ENCODE data around the gene TK1. TPM values are rescaled to one million over a fixed set of nuclear protein-coding genes. Genes with fewer than 3 reads are reported as not detected.
"Not testable (repeated sequence)": the region's sequence is repeated elsewhere in the genome, so short reads cannot be mapped to it uniquely, and the experiment has no call there.

TK1 gene, protein sequence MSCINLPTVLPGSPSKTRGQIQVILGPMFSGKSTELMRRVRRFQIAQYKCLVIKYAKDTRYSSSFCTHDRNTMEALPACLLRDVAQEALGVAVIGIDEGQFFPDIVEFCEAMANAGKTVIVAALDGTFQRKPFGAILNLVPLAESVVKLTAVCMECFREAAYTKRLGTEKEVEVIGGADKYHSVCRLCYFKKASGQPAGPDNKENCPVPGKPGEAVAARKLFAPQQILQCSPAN
- total RNA-seq = 1 to 10 TPM; 2.4 to 3.8 TPM
- 1 to 10 TPM; 1.1 to 2.7 TPM for polyA plus RNA-seq
- long read RNA-seq, donor 1, transcript TK1-201 (7 exons, 1,628 nt) = major isoform, 26 of 34 reads
- long read RNA-seq, donor 1, partial matches to known transcripts = 0 of 34 reads
- long read RNA-seq, donor 1, other reads (novel, unspliced or antisense) = 6 of 34 reads
- long read RNA-seq, donor 2, transcript TK1-201 (7 exons, 1,628 nt) = major isoform, 10 of 12 reads
- long read RNA-seq, donor 2, partial matches to known transcripts = 0 of 12 reads
- long read RNA-seq, donor 2, other reads (novel, unspliced or antisense) = 2 of 12 reads

DNA sequence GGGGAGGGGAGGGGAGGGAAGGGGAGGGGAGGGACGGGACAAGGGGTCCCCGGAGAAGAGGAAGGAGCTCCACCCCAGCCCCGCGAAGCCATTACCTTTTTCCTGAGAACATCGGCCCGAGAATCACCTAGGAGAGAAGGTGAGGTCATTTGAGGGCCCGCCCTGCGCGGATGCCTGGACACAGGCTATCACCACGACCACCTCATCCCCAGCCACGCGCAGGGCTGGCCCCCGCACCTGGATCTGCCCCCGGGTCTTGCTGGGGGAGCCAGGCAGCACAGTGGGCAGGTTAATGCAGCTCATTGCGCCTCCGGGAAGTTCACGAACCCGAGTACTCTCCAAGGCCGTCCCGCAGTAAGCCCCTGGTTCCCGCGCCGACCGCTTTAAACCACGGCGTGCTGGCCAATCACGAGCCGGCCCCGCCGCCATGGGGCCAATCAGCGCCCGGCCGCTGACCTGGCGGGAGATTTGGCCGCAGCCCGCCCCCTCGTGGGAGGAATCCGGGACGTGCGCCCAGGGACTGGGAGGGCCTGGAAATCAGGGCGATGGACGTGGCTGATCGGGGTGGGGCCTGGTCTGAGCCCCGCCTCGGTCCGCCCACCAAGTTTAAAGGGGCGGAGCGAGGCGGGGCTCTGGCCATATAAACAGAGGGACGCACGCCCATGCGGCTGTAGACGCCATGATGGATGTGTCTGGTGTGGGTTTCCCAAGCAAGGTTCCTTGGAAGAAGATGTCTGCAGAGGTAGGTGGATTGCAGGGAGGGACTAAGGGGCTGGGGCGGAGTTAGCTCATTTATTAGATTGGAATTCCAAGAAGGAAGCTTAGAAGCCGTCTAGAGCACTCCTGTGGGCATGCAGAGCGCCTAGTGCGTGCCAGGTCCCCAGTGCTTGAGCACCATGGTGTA, at the start of gene TK1, which contains the start of gene AFMID:
Gene TK1, minus strand, starts transcription at position 361 of the 904 bp plus-strand sequence. Its CDS starts 58 bp downstream, at position 303.
Gene AFMID, plus strand, starts transcription at position 671 of the 904 bp plus-strand sequence. Its CDS starts 9 bp downstream, at position 680.
- 5% methylated on average over 52 to 57 of the region's 57 CpGs for WGBS, 2 donors
- peaks cover 0 to 2% of the 10 kb centered on the region in 2 donors for H3K36me3 ChIP-seq (ENCODE audit: control insufficient read depth in 1 of 2, insufficient read depth in 2 of 2, low read length in 1 of 2)
- ATAC-seq (ENCODE audit: low FRiP score) (peak; percentile 98), DNase-seq (peak; percentile 98 to 99)
- H3K4me3 ChIP-seq (ENCODE audit: low read length in 2 of 2) = no peak within 1 kb of the TSS
- intact Hi-C loops (cut with DNase I) = no loop called here
- peaks cover 0 to 3% of the 10 kb centered on the region in 2 donors for H3K4me1 ChIP-seq (ENCODE audit: control insufficient read depth in 1 of 2, insufficient read depth in 2 of 2, low read length in 2 of 2)
- H3K9me3 ChIP-seq (ENCODE audit: control insufficient read depth, low read length) = no peaks in the 10 kb centered on the region
- no peaks in the 10 kb centered on the region for H3K27me3 ChIP-seq (ENCODE audit: control insufficient read depth in 1 of 2, insufficient read depth in 2 of 2, low read length in 1 of 2)
- no peak within 1 kb of the TSS for H3K27ac ChIP-seq (ENCODE audit: low read depth in 1 of 2, low read length in 2 of 2)

DNA sequence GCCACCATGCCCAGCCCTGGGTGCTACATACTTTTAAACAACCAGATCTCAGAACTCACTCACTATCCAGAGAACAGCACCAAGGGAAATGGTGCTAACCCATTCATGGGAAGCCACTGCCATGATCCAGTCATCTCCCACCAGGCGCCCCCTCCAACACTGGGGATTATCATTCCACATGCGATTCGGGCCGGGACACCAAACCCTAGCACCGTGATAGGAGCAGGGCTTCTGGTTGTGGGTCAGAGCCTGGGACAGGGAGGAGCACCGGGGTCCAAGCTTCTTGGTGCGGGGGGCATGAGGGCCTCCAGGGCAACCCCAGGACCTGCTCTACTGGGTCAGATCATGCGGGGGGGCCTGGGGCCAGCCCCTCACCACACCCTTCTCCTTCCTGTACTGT, 49.0 kb upstream of the TK1 start:
- no peaks in the 10 kb centered on the region for H3K36me3 ChIP-seq (ENCODE audit: control insufficient read depth in 1 of 2, insufficient read depth in 2 of 2, low read length in 1 of 2)
- H3K4me3 ChIP-seq (ENCODE audit: low read length in 2 of 2) = no peak overlapping the region
- intact Hi-C loops (cut with DNase I) = no loop called here
- no peaks in the 10 kb centered on the region for H3K4me1 ChIP-seq (ENCODE audit: control insufficient read depth in 1 of 2, insufficient read depth in 2 of 2, low read length in 2 of 2)
- 90 to 91% methylated on average over 8 of the region's 8 CpGs for WGBS, 2 donors
- H3K27ac ChIP-seq (ENCODE audit: low read depth in 1 of 2, low read length in 2 of 2) = no peak overlapping the region
- ATAC-seq (ENCODE audit: low FRiP score) (no peak), DNase-seq (no peak)
- H3K9me3 ChIP-seq (ENCODE audit: control insufficient read depth, low read length) = no peaks in the 10 kb centered on the region
- H3K27me3 ChIP-seq (ENCODE audit: control insufficient read depth in 1 of 2, insufficient read depth in 2 of 2, low read length in 1 of 2) = no peaks in the 10 kb centered on the region

DNA sequence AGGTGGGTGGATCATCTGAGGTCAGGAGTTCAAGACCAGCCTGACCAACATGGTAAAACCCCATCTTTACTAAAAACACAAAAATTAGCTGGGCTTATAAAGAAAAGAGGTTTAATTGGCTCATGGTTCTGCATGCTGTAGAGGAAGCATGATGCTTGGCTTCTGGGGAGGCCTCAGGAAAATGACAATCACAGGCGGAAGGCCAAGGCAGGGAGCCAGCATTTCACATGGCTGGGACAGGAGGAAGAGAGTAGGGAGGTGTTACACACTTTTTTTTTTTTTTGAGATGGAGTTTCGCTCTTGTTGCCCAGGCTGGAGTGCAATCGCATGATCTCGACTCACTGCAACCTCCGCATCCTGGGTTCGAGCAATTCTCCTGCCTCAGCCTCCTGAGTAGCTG, 48.2 kb upstream of the TK1 start:
- H3K27me3 ChIP-seq (ENCODE audit: control insufficient read depth in 1 of 2, insufficient read depth in 2 of 2, low read length in 1 of 2); ATAC-seq (ENCODE audit: low FRiP score); H3K4me3 ChIP-seq (ENCODE audit: low read length in 2 of 2); H3K4me1 ChIP-seq (ENCODE audit: control insufficient read depth in 1 of 2, insufficient read depth in 2 of 2, low read length in 2 of 2); DNase-seq; H3K9me3 ChIP-seq (ENCODE audit: control insufficient read depth, low read length); H3K36me3 ChIP-seq (ENCODE audit: control insufficient read depth in 1 of 2, insufficient read depth in 2 of 2, low read length in 1 of 2); intact Hi-C loops (cut with DNase I); H3K27ac ChIP-seq (ENCODE audit: low read depth in 1 of 2, low read length in 2 of 2): not testable (repeated sequence)
- 95% methylated on average over 6 of the region's 6 CpGs for WGBS, 2 donors

DNA sequence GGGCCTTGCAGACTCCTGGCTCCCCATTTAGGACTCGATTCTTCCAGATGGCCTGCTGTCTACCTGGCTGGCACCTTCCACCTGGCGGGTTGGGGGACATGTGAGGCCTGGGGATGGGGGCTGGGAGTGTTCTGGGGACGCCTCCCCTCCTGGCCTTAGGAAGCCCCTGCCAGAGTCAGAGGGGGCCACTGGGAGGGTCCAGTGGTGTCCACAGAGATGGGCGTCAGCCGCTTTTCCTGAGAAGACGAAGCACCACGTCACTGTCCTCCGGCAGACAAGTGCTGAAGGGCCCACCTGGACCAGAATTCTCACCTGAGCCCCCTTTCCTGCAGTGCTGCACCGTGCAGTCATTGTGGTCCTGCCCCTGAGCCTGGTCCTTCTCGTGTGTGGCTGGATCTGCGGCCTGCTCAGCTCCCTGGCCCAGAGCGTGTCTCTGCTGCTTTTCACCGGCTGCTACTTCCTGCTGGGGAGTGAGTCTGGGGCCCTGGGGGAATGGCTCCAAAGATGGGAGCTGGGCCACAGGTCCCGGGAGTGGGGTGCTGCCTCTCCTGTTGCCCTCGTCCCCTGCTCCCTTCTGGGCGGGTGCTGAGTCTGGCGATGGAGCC, 47.5 kb upstream of the TK1 start:
- ATAC-seq (ENCODE audit: low FRiP score) (no peak), DNase-seq (no peak)
- Histone ChIP-seq H3K9me3 (ENCODE audit: control insufficient read depth, low read length) (no peaks in the 10 kb centered on the region), H3K4me1 (ENCODE audit: control insufficient read depth in 1 of 2, insufficient read depth in 2 of 2, low read length in 2 of 2) (no peaks in the 10 kb centered on the region), H3K36me3 (ENCODE audit: control insufficient read depth in 1 of 2, insufficient read depth in 2 of 2, low read length in 1 of 2) (no peaks in the 10 kb centered on the region), H3K27ac (ENCODE audit: low read depth in 1 of 2, low read length in 2 of 2) (no peak overlapping the region), H3K4me3 (ENCODE audit: low read length in 2 of 2) (no peak overlapping the region), H3K27me3 (ENCODE audit: control insufficient read depth in 1 of 2, insufficient read depth in 2 of 2, low read length in 1 of 2) (no peaks in the 10 kb centered on the region)
- intact Hi-C loops (cut with DNase I) = no loop called here
- WGBS, 2 donors = 87 to 89% methylated on average over 17 of the region's 17 CpGs

DNA sequence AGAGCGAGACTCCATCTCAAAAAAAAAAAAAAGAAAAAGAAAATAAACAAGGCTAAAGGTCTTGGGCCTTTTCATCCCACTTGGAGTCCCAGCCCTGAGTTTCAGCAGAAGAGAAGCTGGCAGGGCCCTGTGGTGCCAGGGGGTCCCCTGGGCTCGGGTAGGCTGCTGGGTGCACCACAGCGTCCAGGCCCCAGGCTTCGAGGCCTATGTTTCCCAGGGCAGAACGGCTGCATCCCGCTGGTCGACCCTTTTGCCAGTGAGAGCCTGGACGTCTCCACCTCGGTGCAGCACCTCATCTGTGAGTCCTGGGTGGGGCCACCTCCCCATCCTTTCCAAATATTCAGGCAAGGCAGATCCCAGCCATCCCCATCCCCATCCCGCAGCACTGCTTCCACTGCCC, 46.8 kb upstream of the TK1 start:
- H3K36me3 ChIP-seq (ENCODE audit: control insufficient read depth in 1 of 2, insufficient read depth in 2 of 2, low read length in 1 of 2) = no peaks in the 10 kb centered on the region
- H3K27me3 ChIP-seq (ENCODE audit: control insufficient read depth in 1 of 2, insufficient read depth in 2 of 2, low read length in 1 of 2) = no peaks in the 10 kb centered on the region
- no peaks in the 10 kb centered on the region for H3K4me1 ChIP-seq (ENCODE audit: control insufficient read depth in 1 of 2, insufficient read depth in 2 of 2, low read length in 2 of 2)
- WGBS, 2 donors = 94 to 96% methylated on average over 10 of the region's 10 CpGs
- intact Hi-C loops (cut with DNase I) = no loop called here
- H3K4me3 ChIP-seq (ENCODE audit: low read length in 2 of 2) = no peak overlapping the region
- H3K27ac ChIP-seq (ENCODE audit: low read depth in 1 of 2, low read length in 2 of 2) = no peak overlapping the region
- ATAC-seq (ENCODE audit: low FRiP score) (no peak), DNase-seq (no peak)
- no peaks in the 10 kb centered on the region for H3K9me3 ChIP-seq (ENCODE audit: control insufficient read depth, low read length)

DNA sequence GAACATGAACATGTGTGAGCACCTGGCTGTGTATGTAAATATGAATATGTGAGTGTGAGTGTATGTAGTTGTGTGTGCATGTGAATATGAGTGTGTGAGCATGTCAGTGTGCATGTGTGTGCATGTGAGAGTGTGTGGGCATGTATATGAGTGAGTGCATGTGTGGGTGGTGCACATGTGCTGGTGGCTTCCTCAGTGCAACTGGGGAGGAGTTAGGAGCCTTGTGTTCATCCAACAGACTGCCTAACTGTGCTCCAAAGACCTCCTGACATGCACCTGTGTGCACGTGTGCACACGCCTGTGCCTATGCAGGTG, 46.0 kb upstream of the TK1 start:
- Histone ChIP-seq H3K27me3 (ENCODE audit: control insufficient read depth in 1 of 2, insufficient read depth in 2 of 2, low read length in 1 of 2) (no peaks in the 10 kb centered on the region), H3K27ac (ENCODE audit: low read depth in 1 of 2, low read length in 2 of 2) (no peak overlapping the region), H3K9me3 (ENCODE audit: control insufficient read depth, low read length) (no peaks in the 10 kb centered on the region), H3K4me1 (ENCODE audit: control insufficient read depth in 1 of 2, insufficient read depth in 2 of 2, low read length in 2 of 2) (no peaks in the 10 kb centered on the region), H3K36me3 (ENCODE audit: control insufficient read depth in 1 of 2, insufficient read depth in 2 of 2, low read length in 1 of 2) (no peaks in the 10 kb centered on the region), H3K4me3 (ENCODE audit: low read length in 2 of 2) (no peak overlapping the region)
- ATAC-seq (ENCODE audit: low FRiP score) (no peak), DNase-seq (no peak)
- intact Hi-C loops (cut with DNase I) = no loop called here
- WGBS, 2 donors = 88 to 95% methylated on average over 2 of the region's 2 CpGs

DNA sequence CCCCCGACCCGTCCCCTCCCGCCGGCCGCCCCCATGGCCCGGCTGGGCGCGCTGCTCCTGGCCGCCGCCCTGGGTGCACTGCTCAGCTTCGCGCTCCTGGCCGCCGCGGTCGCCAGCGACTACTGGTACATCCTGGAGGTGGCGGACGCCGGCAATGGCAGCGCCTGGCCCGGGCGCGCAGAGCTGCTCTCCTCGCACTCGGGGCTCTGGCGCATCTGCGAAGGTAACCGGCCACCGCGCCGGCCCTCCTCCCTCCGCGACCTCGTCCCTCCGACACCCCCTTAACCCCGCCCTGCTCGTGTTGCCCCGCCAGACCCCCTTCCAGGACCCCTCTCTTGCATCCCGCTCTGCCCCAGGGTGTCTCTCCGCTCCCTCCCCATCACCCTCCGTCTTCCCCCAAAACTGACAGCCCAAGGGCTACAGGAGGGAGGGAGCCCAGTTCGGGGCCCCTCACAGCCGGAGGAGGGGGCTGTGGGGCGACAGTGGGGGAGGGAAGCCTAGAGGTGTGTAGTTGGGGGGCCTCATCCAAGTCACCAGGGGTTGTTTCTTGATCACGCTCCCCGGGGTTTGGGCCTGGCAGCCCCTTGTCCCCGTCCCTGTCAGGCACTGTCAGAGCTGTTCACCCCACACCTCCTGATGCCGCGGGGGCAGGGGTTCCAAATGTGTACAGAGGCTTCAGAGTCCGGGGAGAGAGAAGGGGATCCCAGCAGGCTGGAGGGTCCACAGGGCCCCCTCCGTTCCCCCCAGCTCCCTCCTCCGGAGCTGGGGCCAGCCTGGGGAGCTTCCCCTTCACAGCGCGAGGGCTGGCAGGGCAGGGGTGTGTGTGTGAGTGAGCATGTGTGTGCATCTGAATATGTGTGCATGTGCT, 45.4 kb upstream of the TK1 start:
- no peaks in the 10 kb centered on the region for H3K27me3 ChIP-seq (ENCODE audit: control insufficient read depth in 1 of 2, insufficient read depth in 2 of 2, low read length in 1 of 2)
- no peak overlapping the region for H3K4me3 ChIP-seq (ENCODE audit: low read length in 2 of 2)

More for the DNA sequence above, 45.4 kb upstream of the TK1 start:
- Histone ChIP-seq H3K4me1 (ENCODE audit: control insufficient read depth in 1 of 2, insufficient read depth in 2 of 2, low read length in 2 of 2) (no peaks in the 10 kb centered on the region), H3K36me3 (ENCODE audit: control insufficient read depth in 1 of 2, insufficient read depth in 2 of 2, low read length in 1 of 2) (no peaks in the 10 kb centered on the region), H3K9me3 (ENCODE audit: control insufficient read depth, low read length) (no peaks in the 10 kb centered on the region), H3K27ac (ENCODE audit: low read depth in 1 of 2, low read length in 2 of 2) (no peak overlapping the region)
- DNase-seq (no peak), ATAC-seq (ENCODE audit: low FRiP score) (no peak)
- intact Hi-C loops (cut with DNase I) = no loop called here
- 12 to 14% methylated on average over 38 to 55 of the region's 55 CpGs for WGBS, 2 donors

All from aorta (tissue), 5 donors.